Urinary bladder (tissue), 4 donors: Measurements from ENCODE around the gene XPOT. TPM values are rescaled to one million over a fixed set of nuclear protein-coding genes. Genes with fewer than 3 reads are reported as not detected.

Experiments
- DNase-seq: peaks from one replicate; pipeline ENCODE4 v3.0.0-alpha.2; 2015; ENCODE audit errors: extremely low spot score
- H3K27ac ChIP-seq: one replicate; pipeline ENCODE4 v1.5.1; 2013; ENCODE audit warnings: low read depth, mild to moderate bottlenecking, moderate library complexity
- H3K36me3 ChIP-seq: one replicate; pipeline ENCODE4 v1.6.1; 2013; ENCODE audit warnings: mild to moderate bottlenecking, moderate library complexity; ENCODE audit not compliant: insufficient read depth
- H3K4me1 ChIP-seq: one replicate; pipeline ENCODE4 v1.6.1; 2013; ENCODE audit warnings: mild to moderate bottlenecking, moderate library complexity; ENCODE audit not compliant: insufficient read depth
- H3K4me3 ChIP-seq: one replicate; pipeline ENCODE4 v1.5.1; 2013; ENCODE audit warnings: low read depth, low read length
- WGBS: extraction: QIAGEN DNeasy Blood & Tissue Kit; methylation state at CpG from one replicate; pipeline ENCODE4 v1.1.7; 2013; 5-methylcytosine and 5-hydroxymethylcytosine counted together
- polyA plus RNA-seq: library from polyadenylated mRNA; stranded (reverse); fragments of 200-250 nt; gene quantifications from one replicate; pipeline ENCODE4 v1.2.3, GENCODE V29; 2013
- total RNA-seq: library from RNA; depleted of rRNA; stranded (reverse); fragments of >200 nt; gene quantifications from one replicate; pipeline ENCODE4 v1.2.3, GENCODE V29; 2014
- donor health status: healthy with polysubstance abuse.
- donor health status: healthy.

XPOT gene
- total and polyA plus RNA-seq, 2 donors, result 24.5 to 77.1 TPM

- H3K27ac ChIP-seq, result no peak overlapping the region
- WGBS, result 42% methylated on average over 4 of the region's 4 CpGs
Observed at GRCh38 chr12:64400041-64400440, 4.2 kb upstream of the XPOT start.

GRCh38 chr12:64402181-64402580 lies 2.0 kb upstream of the XPOT start:
- H3K36me3 ChIP-seq, result no peaks in the 10 kb centered on the region
- H3K4me3 ChIP-seq, result no peak overlapping the region
- H3K4me1 ChIP-seq, result no peaks in the 10 kb centered on the region
- H3K27ac ChIP-seq, result no peak overlapping the region
- WGBS, result 89% methylated on average over 5 of the region's 5 CpGs
- no peak for DNase-seq

More at GRCh38 chr12:64400041-64400440, 4.2 kb upstream of the XPOT start:
- Histone ChIP-seq H3K36me3 (no peaks in the 10 kb centered on the region), H3K4me1 (no peaks in the 10 kb centered on the region), H3K4me3 (no peak overlapping the region)
- no peak for DNase-seq

- WGBS, result under 1% methylated on average over 78 of the region's 78 CpGs
- Histone ChIP-seq H3K27ac (peak overlapping the region; percentile 92), H3K4me1 (no peaks in the 10 kb centered on the region), H3K36me3 (no peaks in the 10 kb centered on the region), H3K4me3 (peak overlapping the region; percentile 69)
- DNase-seq, result no peak
Observed at GRCh38 chr12:64404470-64405256, 471 bp downstream of the XPOT start.

GRCh38 chr12:64407342-64408223 lies 3.4 kb downstream of the XPOT start:
- no peak overlapping the region for H3K27ac ChIP-seq
- no peaks in the 10 kb centered on the region for H3K4me1 ChIP-seq
- no peak for DNase-seq
- WGBS, result 87% methylated on average over 9 of the region's 9 CpGs
- H3K36me3 ChIP-seq, result no peaks in the 10 kb centered on the region
- H3K4me3 ChIP-seq, result no peak overlapping the region

- no peak for DNase-seq
Observed at GRCh38 chr12:64411427-64411826, 7.2 kb downstream of the XPOT start.

GRCh38 chr12:64412459-64412858 lies 8.3 kb downstream of the XPOT start:
- no peak for DNase-seq
- H3K27ac ChIP-seq, result no peak overlapping the region
- peaks cover 3% of the 10 kb centered on the region for H3K36me3 ChIP-seq
- no peak overlapping the region for H3K4me3 ChIP-seq
- 89% methylated on average over 2 of the region's 2 CpGs for WGBS
- no peaks in the 10 kb centered on the region for H3K4me1 ChIP-seq

More at GRCh38 chr12:64411427-64411826, 7.2 kb downstream of the XPOT start:
- Histone ChIP-seq H3K4me1 (no peaks in the 10 kb centered on the region), H3K36me3 (peaks cover 3% of the 10 kb centered on the region), H3K4me3 (no peak overlapping the region), H3K27ac (no peak overlapping the region)
- WGBS, result 88% methylated on average over 2 of the region's 2 CpGs

GRCh38 chr12:64413884-64414283 lies 9.7 kb downstream of the XPOT start:
- Histone ChIP-seq H3K4me1 (no peaks in the 10 kb centered on the region), H3K36me3 (peaks cover 5% of the 10 kb centered on the region), H3K4me3 (no peak overlapping the region), H3K27ac (no peak overlapping the region)
- DNase-seq, result no peak
- WGBS, result 87% methylated on average over 2 of the region's 2 CpGs

GRCh38 chr12:64418209-64418608 lies 14.0 kb downstream of the XPOT start:
- H3K36me3 ChIP-seq, result peaks cover 5% of the 10 kb centered on the region
- no peak overlapping the region for H3K27ac ChIP-seq
- H3K4me3 ChIP-seq, result no peak overlapping the region
- no peak for DNase-seq
- no peaks in the 10 kb centered on the region for H3K4me1 ChIP-seq

- no peak overlapping the region for H3K27ac ChIP-seq
- no peaks in the 10 kb centered on the region for H3K4me1 ChIP-seq
- H3K4me3 ChIP-seq, result no peak overlapping the region
- H3K36me3 ChIP-seq, result peaks cover 2% of the 10 kb centered on the region
- 70% methylated on average over 3 of the region's 3 CpGs for WGBS
- DNase-seq, result no peak
Observed at GRCh38 chr12:64419696-64420095, 15.5 kb downstream of the XPOT start.

GRCh38 chr12:64427988-64428387 lies 23.8 kb downstream of the XPOT start:
- DNase-seq, result no peak
- H3K4me1 ChIP-seq, result no peaks in the 10 kb centered on the region
- no peak overlapping the region for H3K27ac ChIP-seq
- H3K36me3 ChIP-seq, result peaks cover 8% of the 10 kb centered on the region
- H3K4me3 ChIP-seq, result no peak overlapping the region
- WGBS, result 30% methylated on average over 1 of the region's 1 CpG

- no peaks in the 10 kb centered on the region for H3K4me1 ChIP-seq
- DNase-seq, result no peak
- no peak overlapping the region for H3K4me3 ChIP-seq
- H3K36me3 ChIP-seq, result peaks cover 8% of the 10 kb centered on the region
- no peak overlapping the region for H3K27ac ChIP-seq
- 92% methylated on average over 4 of the region's 4 CpGs for WGBS
Observed at GRCh38 chr12:64428956-64429355, 24.8 kb downstream of the XPOT start.

GRCh38 chr12:64430886-64431285 lies 26.7 kb downstream of the XPOT start:
- no peaks in the 10 kb centered on the region for H3K4me1 ChIP-seq
- DNase-seq, result no peak
- no peak overlapping the region for H3K4me3 ChIP-seq
- H3K27ac ChIP-seq, result no peak overlapping the region
- WGBS, result 86% methylated on average over 2 of the region's 2 CpGs
- H3K36me3 ChIP-seq, result peaks cover 7% of the 10 kb centered on the region

- Histone ChIP-seq H3K27ac (no peak overlapping the region), H3K4me3 (no peak overlapping the region), H3K4me1 (no peaks in the 10 kb centered on the region), H3K36me3 (peaks cover 6% of the 10 kb centered on the region)
- WGBS, result 84% methylated on average over 4 of the region's 4 CpGs
- no peak for DNase-seq
Observed at GRCh38 chr12:64431791-64432190, 27.6 kb downstream of the XPOT start.

GRCh38 chr12:64433915-64434314 lies 29.7 kb downstream of the XPOT start:
- Histone ChIP-seq H3K36me3 (peaks cover 4% of the 10 kb centered on the region), H3K4me1 (no peaks in the 10 kb centered on the region), H3K4me3 (no peak overlapping the region), H3K27ac (no peak overlapping the region)
- DNase-seq, result no peak
- WGBS, result 92% methylated on average over 5 of the region's 5 CpGs
